Keratinocyte (primary cell): ENCODE measurements around the gene IL21R. TPM values are rescaled to one million over a fixed set of nuclear protein-coding genes. Genes with fewer than 3 reads are reported as not detected.

ENCODE experiments used
- DNase-seq: peaks from one replicate; pipeline ENCODE4 v3.0.0-alpha.2; 2011; ENCODE audit warnings: low read depth, missing footprints, low spot score
- FAIRE-seq: peaks from 2 replicates; lab custom pipeline; 2011; peaks lifted over from hg19 to GRCh38; lab: Jason Lieb, UNC
- H2AFZ ChIP-seq: 2 replicates; pipeline ENCODE4 v1.6.0; 2012; ENCODE audit warnings: low read length, control low read depth, inconsistent platforms; ENCODE audit not compliant: control insufficient read depth
- H3K27ac ChIP-seq: 2 replicates; pipeline ENCODE4 v1.5.1; 2011; ENCODE audit warnings: low read length; ENCODE audit not compliant: control insufficient read depth, insufficient read depth
- H3K27me3 ChIP-seq: 3 replicates; pipeline ENCODE4 v1.6.0; 2011; ENCODE audit warnings: low read length; ENCODE audit not compliant: control insufficient read depth, insufficient read depth; ENCODE audit errors: extremely low read depth
- H3K36me3 ChIP-seq, 2 experiments: 2 replicates in 1 of 2; 3 replicates in 1 of 2; pipeline ENCODE4 v1.5.1; 2011; ENCODE audit warnings: low read length in 2 of 2, mild to moderate bottlenecking in 1 of 2; ENCODE audit not compliant: control insufficient read depth in 2 of 2, insufficient read depth in 2 of 2; ENCODE audit errors: extremely low read depth in 1 of 2
- H3K4me1 ChIP-seq: 3 replicates; pipeline ENCODE4 v1.5.1; 2011; ENCODE audit warnings: low read length; ENCODE audit not compliant: control insufficient read depth, insufficient read depth; ENCODE audit errors: extremely low read depth
- H3K4me2 ChIP-seq: 3 replicates; pipeline ENCODE4 v1.6.0; 2011; ENCODE audit warnings: low read depth, low read length; ENCODE audit not compliant: control insufficient read depth, insufficient read depth; ENCODE audit errors: extremely low read depth
- H3K4me3 ChIP-seq, 3 experiments: fragments of 200-600 bp in 1 of 3; sonication (generic) in 1 of 3; 2 replicates in 2 of 3; 3 replicates in 1 of 3; pipeline ENCODE4 v1.5.1; 2011 to 2016; ENCODE audit warnings: low read length in 3 of 3, mild to moderate bottlenecking in 3 of 3, control low read depth in 2 of 3, inconsistent platforms in 1 of 3, low read depth in 1 of 3, mixed read lengths in 1 of 3, mixed run types in 1 of 3, moderate library complexity in 1 of 3; ENCODE audit not compliant: control insufficient read depth in 2 of 3, insufficient read depth in 2 of 3; ENCODE audit errors: extremely low read depth in 1 of 3
- H3K79me2 ChIP-seq: 2 replicates; pipeline ENCODE4 v1.6.0; 2012; ENCODE audit warnings: low read length; ENCODE audit not compliant: control insufficient read depth, insufficient read depth
- H3K9ac ChIP-seq: 3 replicates; pipeline ENCODE4 v1.6.0; 2011; ENCODE audit warnings: low read length; ENCODE audit not compliant: control insufficient read depth, insufficient read depth; ENCODE audit errors: extremely low read depth
- H3K9me1 ChIP-seq: 3 replicates; pipeline ENCODE4 v1.6.0; 2011; ENCODE audit warnings: low read length; ENCODE audit not compliant: control insufficient read depth, insufficient read depth; ENCODE audit errors: extremely low read depth
- H3K9me3 ChIP-seq: 2 replicates; pipeline ENCODE4 v1.5.1; 2012; ENCODE audit warnings: low read depth, low read length; ENCODE audit not compliant: control insufficient read depth
- H4K20me1 ChIP-seq: 3 replicates; pipeline ENCODE4 v1.6.0; 2011; ENCODE audit warnings: low read length; ENCODE audit not compliant: control insufficient read depth, insufficient read depth; ENCODE audit errors: extremely low read depth
- CTCF ChIP-seq, 3 experiments: IDR thresholded peaks in 1 of 3; conservative IDR thresholded peaks in 1 of 3; optimal IDR thresholded peaks in 1 of 3; 2 replicates in 2 of 3; 3 replicates in 1 of 3; pipeline versions ENCODE3 to v1.5.1; 2011; ENCODE audit warnings: low read length in 3 of 3, mild to moderate bottlenecking in 3 of 3, moderate library complexity in 2 of 3, control low read depth in 1 of 3, inconsistent platforms in 1 of 3; ENCODE audit not compliant: insufficient read depth in 2 of 3; ENCODE audit errors: extremely low read depth in 1 of 3
- EZH2 ChIP-seq: IDR thresholded peaks from one replicate; pipeline ENCODE4 v1.6.1; 2012; ENCODE audit warnings: inconsistent platforms, mild to moderate bottlenecking, low read length, moderate library complexity
- dilution Hi-C: fragments of 300-500 bp; cut with MboI; formaldehyde crosslinking; loops from one replicate; pipeline ENCODE4 v1.7.0; 2020; ENCODE audit warnings: low sequenced_read_pairs; ENCODE audit not compliant: extremely low pct_ligation_motif_present
- polyA plus RNA-seq, 5 experiments: library from polyadenylated mRNA; depleted of rRNA in 3 of 5; stranded (reverse) in 3 of 5; stranded (forward) in 1 of 5; unstranded in 1 of 5; fragments of >200 nt; gene quantifications; 1 replicate in 1 of 5; 2 replicates in 3 of 5; 3 replicates in 1 of 5; pipeline versions ENCODE4 v1.2.1 to v1.2.3, GENCODE V29; 2011 to 2012; ENCODE audit warnings: missing spikeins in 2 of 5, low read depth in 1 of 5, low replicate concordance in 1 of 5

IL21R gene
- polyA plus RNA-seq, 1 donor (not counting 4 experiments of a cell fraction or from before 2014, with no cell fraction given): 0.12 TPM

- no peak overlapping the region for H2AFZ ChIP-seq
- no peaks in the 10 kb centered on the region for H3K79me2 ChIP-seq
- DNase-seq (no peak), FAIRE-seq (no peak)
- no peak for TF ChIP-seq CTCF (optimal IDR thresholded peaks at IDR 0.05 in 1 of 3, IDR thresholded peaks at IDR 0.05 in 1 of 3, conservative IDR thresholded peaks at IDR 0.05 in 1 of 3; ENCODE audit: extremely low read depth in 1 of 3, insufficient read depth in 2 of 3, low read length in 3 of 3)
- no peak for TF ChIP-seq EZH2
- peaks cover 27 to 31% of the 10 kb centered on the region in 2 experiments for H3K36me3 ChIP-seq
- H3K9me3 ChIP-seq: no peaks in the 10 kb centered on the region
- H3K27me3 ChIP-seq: no peaks in the 10 kb centered on the region
- no peak overlapping the region for H3K27ac ChIP-seq
- no peak overlapping the region for H3K4me2 ChIP-seq
- dilution Hi-C loops: no loop called here
- no peaks in the 10 kb centered on the region for H4K20me1 ChIP-seq
- H3K9me1 ChIP-seq: no peaks in the 10 kb centered on the region
- peaks cover 8% of the 10 kb centered on the region for H3K4me1 ChIP-seq
- no peak overlapping the region for H3K9ac ChIP-seq
- H3K4me3 ChIP-seq: no peak overlapping the region
Observed at GRCh38 chr16:27475561-27475960, 73.6 kb downstream of the IL21R start.

GRCh38 chr16:27476240-27476639, 74.3 kb downstream of the IL21R start:
- Histone ChIP-seq H3K4me3 (no peak overlapping the region), H3K9me1 (no peaks in the 10 kb centered on the region), H3K4me2 (no peak overlapping the region), H2AFZ (no peak overlapping the region), H3K27ac (no peak overlapping the region), H4K20me1 (no peaks in the 10 kb centered on the region), H3K36me3 (peaks cover 24 to 32% of the 10 kb centered on the region in 2 experiments), H3K4me1 (peaks cover 8% of the 10 kb centered on the region), H3K27me3 (no peaks in the 10 kb centered on the region), H3K79me2 (no peaks in the 10 kb centered on the region), H3K9me3 (no peaks in the 10 kb centered on the region), H3K9ac (no peak overlapping the region)
- FAIRE-seq (no peak), DNase-seq (no peak)
- TF ChIP-seq EZH2 (no peak), CTCF (optimal IDR thresholded peaks at IDR 0.05 in 1 of 3, IDR thresholded peaks at IDR 0.05 in 1 of 3, conservative IDR thresholded peaks at IDR 0.05 in 1 of 3; ENCODE audit: extremely low read depth in 1 of 3, insufficient read depth in 2 of 3, low read length in 3 of 3) (no peak)
- dilution Hi-C loops: no loop called here
